ENCODE results near the gene RTF1. TPM values are rescaled to one million over a fixed set of nuclear protein-coding genes. Genes with fewer than 3 reads are reported as not detected.
A peak's percentile ranks its signal among the peaks of the same experiment; 100 is the strongest.

RTF1 gene
- total and polyA plus RNA-seq, 8 donors, result 8.8 to 47.9 (median 41.9) TPM

- WGBS, 5 donors, result 0 to 2% (median 1%) methylated on average over 5 to 49 of the region's 49 CpGs
- Histone ChIP-seq H3K27me3 (peaks cover 4 to 35% (median 30%) of the 10 kb centered on the region in 3 donors), H3K9me3 (no peaks in the 10 kb centered on the region), H3K4me3 (peak overlapping the region; percentile 38 to 62 (median 42)), H3K4me1 (peaks cover 35 to 39% (median 37%) of the 10 kb centered on the region in 4 donors), H3K36me3 (peaks cover 0 to 3% (median 2%) of the 10 kb centered on the region in 4 donors), H3K27ac (peak overlapping the region in 3 of 5 donors; percentile 13 to 34 (median 24))
- DNase-seq, result peak in 1 of 2 donors; percentile 46
- TF ChIP-seq POLR2AphosphoS5 (IDR thresholded peaks at IDR 0.05) (no peak), POLR2A (IDR thresholded peaks at IDR 0.05) (no peak)
- intact Hi-C loops (cut with DNase I; ENCODE audit: low total_unique reads), result no loop called here
Measured at GRCh38 chr15:41511899-41512369, 95.0 kb downstream of the RTF1 start.

GRCh38 chr15:41512512-41512939 lies 95.6 kb downstream of the RTF1 start:
- intact Hi-C loops (cut with DNase I; ENCODE audit: low total_unique reads), result no loop called here
- no peak for TF ChIP-seq CTCF (IDR thresholded peaks at IDR 0.05)
- TF ChIP-seq POLR2AphosphoS5 (IDR thresholded peaks at IDR 0.05), result no peak
- TF ChIP-seq EP300 (IDR thresholded peaks at IDR 0.05), result no peak
- TF ChIP-seq POLR2A (IDR thresholded peaks at IDR 0.05), result no peak
- peaks cover 0 to 9% (median 7%) of the 10 kb centered on the region in 4 donors for H3K36me3 ChIP-seq
- peak overlapping the region; percentile 38 to 62 (median 42) for H3K4me3 ChIP-seq
- peaks cover 4 to 35% (median 30%) of the 10 kb centered on the region in 3 donors for H3K27me3 ChIP-seq
- WGBS, 5 donors, result 2 to 8% (median 7%) methylated on average over 15 to 33 of the region's 33 CpGs
- no peaks in the 10 kb centered on the region for H3K9me3 ChIP-seq
- DNase-seq, result peak in 1 of 2 donors; percentile 49
- no peak overlapping the region for H3K27ac ChIP-seq
- H3K4me1 ChIP-seq, result peaks cover 35 to 39% (median 37%) of the 10 kb centered on the region in 4 donors

GRCh38 chr15:41512940-41513505 lies 96.1 kb downstream of the RTF1 start:
- intact Hi-C loops (cut with DNase I; ENCODE audit: low total_unique reads), result no loop called here
- TF ChIP-seq POLR2A (IDR thresholded peaks at IDR 0.05), result no peak
- no peak for TF ChIP-seq POLR2AphosphoS5 (IDR thresholded peaks at IDR 0.05)
- no peak for TF ChIP-seq EP300 (IDR thresholded peaks at IDR 0.05)
- TF ChIP-seq CTCF (IDR thresholded peaks at IDR 0.05), result no peak
- DNase-seq, result peak; percentile 55 to 72
- WGBS, 5 donors, result 1 to 2% (median 2%) methylated on average over 40 of the region's 40 CpGs
- peak overlapping the region; percentile 38 to 62 (median 42) for H3K4me3 ChIP-seq
- no peak overlapping the region for H3K27ac ChIP-seq
- peaks cover 0 to 14% (median 12%) of the 10 kb centered on the region in 4 donors for H3K36me3 ChIP-seq
- H3K4me1 ChIP-seq, result peaks cover 35 to 39% (median 36%) of the 10 kb centered on the region in 4 donors
- peaks cover 4 to 35% (median 30%) of the 10 kb centered on the region in 3 donors for H3K27me3 ChIP-seq
- H3K9me3 ChIP-seq, result no peaks in the 10 kb centered on the region

GRCh38 chr15:41513506-41514227 lies 96.8 kb downstream of the RTF1 start, which contains the start of gene LTK:
TSS of gene LTK (minus strand) at chr15:41513827. CDS start at chr15:41513709, 118 bp downstream.
- TF ChIP-seq POLR2A (IDR thresholded peaks at IDR 0.05) (no peak), CTCF (IDR thresholded peaks at IDR 0.05) (no peak), EP300 (IDR thresholded peaks at IDR 0.05) (no peak), POLR2AphosphoS5 (IDR thresholded peaks at IDR 0.05) (no peak)
- H3K36me3 ChIP-seq, result peaks cover 0 to 18% (median 15%) of the 10 kb centered on the region in 4 donors
- H3K9me3 ChIP-seq, result no peaks in the 10 kb centered on the region
- H3K4me1 ChIP-seq, result peaks cover 30 to 36% (median 33%) of the 10 kb centered on the region in 4 donors
- no peak within 1 kb of the TSS for H3K27ac ChIP-seq
- peak in 1 of 2 donors; percentile 87 for DNase-seq
- intact Hi-C loops (cut with DNase I; ENCODE audit: low total_unique reads), result no loop called here
- H3K4me3 ChIP-seq, result peak within 1 kb of the TSS; percentile 38 to 62 (median 42)
- WGBS, 5 donors, result 8 to 13% (median 10%) methylated on average over 17 to 33 of the region's 33 CpGs
- peaks cover 4 to 35% (median 30%) of the 10 kb centered on the region in 3 donors for H3K27me3 ChIP-seq
